ENCODE results near the gene TMEM52B.
"Not testable (repeated sequence)": the region's sequence is repeated elsewhere in the genome, so short reads cannot be mapped to it uniquely, and the experiment has no call there.

Gene TMEM52B

GRCh38 chr12:10184261-10184843 is 5.5 kb downstream of the TMEM52B start:
- TF ChIP-seq PAX5 (IDR thresholded peaks at IDR 0.05; ENCODE audit: insufficient read depth, low read length, severe bottlenecking), result no peak
- no peak for TF ChIP-seq TAF1 (IDR thresholded peaks at IDR 0.05; ENCODE audit: low read depth, low read length)
- no peak for TF ChIP-seq SPI1 (IDR thresholded peaks at IDR 0.05; ENCODE audit: low read depth, low read length)
- TF ChIP-seq POLR2A (IDR thresholded peaks at IDR 0.05; ENCODE audit: low read depth, low read length), result no peak
- TF ChIP-seq POU2F2 (IDR thresholded peaks at IDR 0.05; ENCODE audit: low read depth, low read length), result no peak
- no peak for TF ChIP-seq POLR2AphosphoS5 (IDR thresholded peaks at IDR 0.05; ENCODE audit: low read depth, low read length)
- FAIRE-seq (no peak), DNase-seq (ENCODE audit: insufficient read length, low spot score) (no peak)

DNA sequence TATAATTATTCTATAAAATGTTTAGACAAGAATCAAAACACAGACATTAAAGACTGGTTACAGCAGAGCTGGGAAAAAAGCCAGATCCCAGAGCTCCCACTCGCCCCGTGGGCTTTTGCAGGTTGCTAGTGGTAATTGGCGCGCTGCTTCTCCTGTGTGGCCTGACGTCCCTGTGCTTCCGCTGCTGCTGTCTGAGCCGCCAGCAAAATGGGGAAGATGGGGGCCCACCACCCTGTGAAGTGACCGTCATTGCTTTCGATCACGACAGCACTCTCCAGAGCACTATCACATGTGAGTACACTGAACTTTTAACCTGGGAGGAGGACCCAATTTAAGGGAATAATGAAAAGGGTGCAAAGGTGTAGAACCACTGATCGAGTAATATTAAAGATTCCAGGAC is 7.5 kb downstream of the TMEM52B start:
- no peak for DNase-seq (ENCODE audit: insufficient read length, low spot score)
- FAIRE-seq, result no peak
- TF ChIP-seq SPI1 (IDR thresholded peaks at IDR 0.05; ENCODE audit: low read depth, low read length) (no peak), TAF1 (IDR thresholded peaks at IDR 0.05; ENCODE audit: low read depth, low read length) (no peak), PAX5 (IDR thresholded peaks at IDR 0.05; ENCODE audit: insufficient read depth, low read length, severe bottlenecking) (no peak), POU2F2 (IDR thresholded peaks at IDR 0.05; ENCODE audit: low read depth, low read length) (no peak), POLR2A (IDR thresholded peaks at IDR 0.05; ENCODE audit: low read depth, low read length) (no peak), POLR2AphosphoS5 (IDR thresholded peaks at IDR 0.05; ENCODE audit: low read depth, low read length) (no peak)

DNA sequence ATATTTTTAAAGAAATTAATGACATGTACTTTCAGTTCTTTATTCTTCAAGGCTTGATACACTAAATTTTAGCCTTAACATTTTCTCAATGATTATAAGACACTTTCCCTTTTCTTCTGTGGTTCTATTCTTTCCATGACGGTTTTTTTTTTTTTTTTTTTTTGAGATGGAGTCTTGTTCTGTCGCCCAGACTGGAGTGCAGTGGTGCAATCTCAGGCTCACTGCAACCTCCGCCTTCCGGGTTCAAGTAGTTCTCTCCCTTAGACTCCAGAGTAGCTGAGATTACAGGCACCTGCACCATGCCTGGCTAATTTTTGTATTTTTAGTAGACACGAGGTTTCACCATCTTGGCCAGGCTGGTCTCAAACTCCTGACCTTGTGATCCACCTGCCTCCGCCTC is 8.1 kb downstream of the TMEM52B start:
- not testable (repeated sequence) for FAIRE-seq; DNase-seq (ENCODE audit: insufficient read length, low spot score)

DNA sequence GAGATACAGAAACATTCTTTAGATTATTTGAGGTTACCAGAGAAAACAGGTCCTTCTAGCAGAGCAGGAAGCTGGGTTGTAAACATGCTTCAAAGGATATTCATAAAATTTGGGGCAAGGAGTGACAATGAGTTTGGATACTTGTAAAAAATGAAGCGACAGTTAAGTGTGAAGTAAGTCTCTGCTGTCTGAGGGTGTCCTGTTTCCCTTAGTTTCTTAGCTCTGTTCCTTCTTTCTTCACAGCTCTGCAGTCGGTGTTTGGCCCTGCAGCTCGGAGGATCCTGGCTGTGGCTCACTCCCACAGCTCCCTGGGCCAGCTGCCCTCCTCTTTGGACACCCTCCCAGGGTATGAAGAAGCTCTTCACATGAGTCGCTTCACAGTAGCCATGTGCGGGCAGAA is 10.8 kb downstream of the TMEM52B start:
- DNase-seq (ENCODE audit: insufficient read length, low spot score), result no peak
- no peak for TF ChIP-seq POU2F2 (IDR thresholded peaks at IDR 0.05; ENCODE audit: low read depth, low read length)
- FAIRE-seq, result no peak

DNA sequence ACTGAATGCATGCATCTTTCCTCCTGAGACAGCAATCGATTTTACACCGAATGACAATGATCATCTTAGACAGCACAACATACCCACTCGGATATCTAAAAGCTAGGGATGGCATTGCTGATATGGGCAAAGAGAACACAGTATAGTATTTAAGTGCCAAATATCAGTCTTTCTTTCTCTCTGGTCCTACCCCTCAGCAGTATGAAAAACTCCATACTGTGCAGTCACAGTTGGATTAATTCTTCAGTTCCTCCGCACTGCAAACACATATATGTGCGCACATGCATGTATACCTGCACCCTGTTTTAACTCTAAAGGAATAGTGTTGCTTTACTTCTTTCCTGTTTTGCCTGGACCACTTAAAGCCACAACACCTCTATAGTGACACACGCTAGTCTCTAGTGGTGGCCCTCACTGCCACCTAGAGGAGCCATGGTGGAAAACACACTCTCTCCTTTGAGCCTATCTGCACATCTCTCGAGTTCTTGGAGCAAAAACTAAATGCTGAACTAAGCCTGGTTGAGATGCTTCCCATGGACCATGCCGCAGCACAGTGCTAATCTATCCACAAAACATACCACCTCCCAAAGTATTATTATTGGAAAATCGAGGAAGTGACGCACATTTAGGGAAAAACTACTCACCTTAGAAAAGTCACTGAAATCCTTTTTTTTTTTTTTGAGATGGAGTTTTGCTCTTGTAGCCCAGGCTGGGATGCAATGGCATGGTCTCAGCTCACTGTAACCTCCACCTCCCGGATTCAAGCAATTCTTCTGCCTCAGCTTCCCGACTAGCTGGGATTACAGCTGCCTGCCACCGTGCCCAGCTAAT is 11.9 kb downstream of the TMEM52B start:
- peak; percentile 92 for FAIRE-seq
- peak; percentile 47 for DNase-seq (ENCODE audit: insufficient read length, low spot score)
- no peak for TF ChIP-seq PAX5 (IDR thresholded peaks at IDR 0.05; ENCODE audit: insufficient read depth, low read length, severe bottlenecking)
- TF ChIP-seq POLR2A (IDR thresholded peaks at IDR 0.05; ENCODE audit: low read depth, low read length), result no peak
- no peak for TF ChIP-seq TAF1 (IDR thresholded peaks at IDR 0.05; ENCODE audit: low read depth, low read length)
- TF ChIP-seq POU2F2 (IDR thresholded peaks at IDR 0.05; ENCODE audit: low read depth, low read length), result no peak
- no peak for TF ChIP-seq SPI1 (IDR thresholded peaks at IDR 0.05; ENCODE audit: low read depth, low read length)
- TF ChIP-seq POLR2AphosphoS5 (IDR thresholded peaks at IDR 0.05; ENCODE audit: low read depth, low read length), result no peak

DNA sequence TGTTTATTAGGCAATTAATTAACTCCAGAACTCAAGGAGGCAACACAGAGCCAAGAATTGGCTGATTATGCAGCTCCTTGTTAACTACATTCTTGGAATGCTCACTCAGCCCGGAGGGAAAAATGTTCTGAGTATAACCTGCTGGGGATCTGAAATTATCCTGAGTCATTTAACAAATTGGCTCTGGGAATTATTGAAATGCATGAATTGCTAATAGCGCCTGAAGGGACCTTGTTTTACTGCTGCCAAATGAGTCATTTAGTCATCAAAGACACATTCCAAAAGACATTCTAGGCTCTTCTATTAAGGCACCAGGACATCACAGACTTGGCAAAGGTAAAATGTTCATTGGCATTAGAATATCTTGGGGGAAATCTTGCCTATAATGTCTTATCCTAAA is 13.0 kb downstream of the TMEM52B start:
- TF ChIP-seq TAF1 (IDR thresholded peaks at IDR 0.05; ENCODE audit: low read depth, low read length), result no peak
- TF ChIP-seq POLR2A (IDR thresholded peaks at IDR 0.05; ENCODE audit: low read depth, low read length), result no peak
- TF ChIP-seq PAX5 (IDR thresholded peaks at IDR 0.05; ENCODE audit: insufficient read depth, low read length, severe bottlenecking), result no peak
- TF ChIP-seq SPI1 (IDR thresholded peaks at IDR 0.05; ENCODE audit: low read depth, low read length), result no peak
- TF ChIP-seq POLR2AphosphoS5 (IDR thresholded peaks at IDR 0.05; ENCODE audit: low read depth, low read length), result no peak
- TF ChIP-seq POU2F2 (IDR thresholded peaks at IDR 0.05; ENCODE audit: low read depth, low read length), result no peak
- DNase-seq (ENCODE audit: insufficient read length, low spot score) (no peak), FAIRE-seq (no peak)

DNA sequence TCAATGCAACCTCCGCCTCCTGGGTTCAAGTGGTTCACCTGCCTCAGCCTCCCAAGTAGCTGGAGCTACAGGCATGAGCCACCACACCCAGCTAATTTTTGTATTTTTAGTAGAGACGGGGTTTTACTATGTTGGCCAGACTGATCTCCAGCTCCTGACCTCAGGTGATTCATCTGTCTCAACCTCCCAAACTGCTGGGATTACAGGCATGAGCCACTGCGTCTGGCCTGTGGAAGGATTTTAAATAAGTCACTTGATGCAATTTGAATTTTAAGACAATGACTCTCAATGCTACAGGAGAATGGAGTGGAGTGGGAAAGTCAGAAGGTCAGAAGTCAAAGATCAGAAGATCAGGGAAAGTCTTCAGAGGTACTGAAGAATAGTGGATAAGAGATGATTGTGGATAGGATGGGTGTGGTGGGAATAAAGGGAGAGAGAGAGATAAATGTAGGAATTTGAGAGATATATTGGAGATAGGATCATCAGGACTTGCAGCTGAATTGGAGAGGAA is 15.4 kb downstream of the TMEM52B start:
- FAIRE-seq, result no peak
- DNase-seq (ENCODE audit: insufficient read length, low spot score), result no peak
- no peak for TF ChIP-seq POLR2AphosphoS5 (IDR thresholded peaks at IDR 0.05; ENCODE audit: low read depth, low read length)
- TF ChIP-seq SPI1 (IDR thresholded peaks at IDR 0.05; ENCODE audit: low read depth, low read length), result no peak
- TF ChIP-seq POLR2A (IDR thresholded peaks at IDR 0.05; ENCODE audit: low read depth, low read length), result no peak
- TF ChIP-seq PAX5 (IDR thresholded peaks at IDR 0.05; ENCODE audit: insufficient read depth, low read length, severe bottlenecking), result no peak
- no peak for TF ChIP-seq TAF1 (IDR thresholded peaks at IDR 0.05; ENCODE audit: low read depth, low read length)
- TF ChIP-seq POU2F2 (IDR thresholded peaks at IDR 0.05; ENCODE audit: low read depth, low read length), result no peak

- DNase-seq (ENCODE audit: insufficient read length, low spot score) (peak; percentile 32), FAIRE-seq (peak; percentile 71)
- no peak for TF ChIP-seq POLR2A (IDR thresholded peaks at IDR 0.05; ENCODE audit: low read depth, low read length)
- TF ChIP-seq POU2F2 (IDR thresholded peaks at IDR 0.05; ENCODE audit: low read depth, low read length), result 0 out of 2 replicates have a peak, but pooled peaks have one; percentile 25
Measured at GRCh38 chr12:10196210-10196609, 17.4 kb downstream of the TMEM52B start.

DNA sequence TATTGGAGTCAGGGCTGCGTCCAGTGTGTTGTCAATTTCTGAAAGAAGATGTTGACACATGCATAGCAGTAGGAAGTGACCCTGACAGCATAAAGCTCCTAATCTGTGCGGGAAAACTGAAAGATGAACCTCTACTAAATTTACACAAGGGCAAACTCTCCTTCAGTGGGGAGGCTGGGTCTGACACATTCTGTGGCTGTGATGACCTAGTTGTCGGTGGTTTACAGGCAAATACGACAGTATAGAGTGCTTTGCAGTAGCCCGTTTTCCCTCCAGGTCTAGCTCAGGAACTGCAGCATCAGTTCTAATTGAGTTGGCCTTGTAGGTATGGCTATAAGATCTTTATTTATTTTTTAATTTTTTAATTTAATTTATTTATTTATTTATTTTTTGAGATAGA is 19.0 kb downstream of the TMEM52B start:
- no peak for TF ChIP-seq POU2F2 (IDR thresholded peaks at IDR 0.05; ENCODE audit: low read depth, low read length)
- TF ChIP-seq PAX5 (IDR thresholded peaks at IDR 0.05; ENCODE audit: insufficient read depth, low read length, severe bottlenecking), result no peak
- TF ChIP-seq POLR2AphosphoS5 (IDR thresholded peaks at IDR 0.05; ENCODE audit: low read depth, low read length), result no peak
- TF ChIP-seq TAF1 (IDR thresholded peaks at IDR 0.05; ENCODE audit: low read depth, low read length), result no peak
- no peak for FAIRE-seq

DNA sequence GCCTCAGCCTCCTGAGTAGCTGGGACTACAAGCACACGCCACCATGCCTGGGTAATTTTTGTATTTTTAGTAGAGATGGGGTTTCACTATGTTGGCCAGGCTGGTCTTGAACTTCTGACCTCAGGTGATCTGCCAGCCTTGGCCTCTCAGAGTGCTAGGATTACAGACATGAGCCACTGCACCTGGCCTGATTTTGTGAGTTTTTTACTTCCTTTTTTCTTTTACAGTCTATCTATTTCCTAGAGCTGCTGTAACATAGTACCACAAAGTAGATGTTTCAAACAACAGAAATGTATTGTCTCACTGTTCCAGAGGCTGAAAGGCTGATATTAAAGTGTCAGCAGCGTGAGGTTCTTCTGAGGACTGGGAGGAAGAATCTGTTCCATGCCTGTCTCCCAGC is 25.7 kb downstream of the TMEM52B start:
- not testable (repeated sequence) for FAIRE-seq; DNase-seq (ENCODE audit: insufficient read length, low spot score)

More for the DNA sequence above, 19.0 kb downstream of the TMEM52B start:
- no peak for DNase-seq (ENCODE audit: insufficient read length, low spot score)
